HepG2 (cell line): Measurements from ENCODE around the gene HDAC5. TPM values are rescaled to one million over a fixed set of nuclear protein-coding genes. Genes with fewer than 3 reads are reported as not detected.

ENCODE experiments used
- AGO2 ChIP-seq: fragments of 200-400 bp; formaldehyde crosslinking; optimal IDR thresholded peaks from 2 replicates; pipeline ENCODE3; 2017; ENCODE audit warnings: mild to moderate bottlenecking, low read depth, low read length, moderate library complexity
- CENPT ChIP-seq: sonication (generic); formaldehyde crosslinking; IDR thresholded peaks from 2 replicates; pipeline ENCODE4 v1.8.0; 2022; ENCODE audit warnings: low read depth, mild to moderate bottlenecking, moderate library complexity, missing genetic modification reagents
- ERF ChIP-seq: IDR thresholded peaks from 2 replicates; pipeline ENCODE4 v1.6.1; 2018; ENCODE audit warnings: missing biosample characterization, missing genetic modification reagents
- KAT7 ChIP-seq: IDR thresholded peaks from 2 replicates; pipeline ENCODE4 v1.6.1; 2018; ENCODE audit warnings: borderline replicate concordance, missing compliant biosample characterization
- KDM2A ChIP-seq: sonication (generic); formaldehyde crosslinking; IDR thresholded peaks from 2 replicates; pipeline ENCODE4 v1.4.0; 2020; ENCODE audit warnings: low read depth, missing genetic modification reagents, borderline replicate concordance
- MAX ChIP-seq: IDR thresholded peaks from 2 replicates; pipeline ENCODE4 v1.6.1; 2012; ENCODE audit warnings: inconsistent platforms
- NRL ChIP-seq: sonication (generic); formaldehyde crosslinking; IDR thresholded peaks from 2 replicates; pipeline ENCODE4 v1.5.0; 2020; ENCODE audit warnings: missing genetic modification reagents, mild to moderate bottlenecking, moderate library complexity, borderline replicate concordance
- POLR2A ChIP-seq, 2 experiments: IDR thresholded peaks; 2 replicates each; pipeline ENCODE4 v1.6.1; 2011; ENCODE audit warnings: low read depth in 2 of 2, low read length in 2 of 2, mild to moderate bottlenecking in 1 of 2, moderate library complexity in 1 of 2; ENCODE audit not compliant: insufficient read depth in 1 of 2
- RARA ChIP-seq: IDR thresholded peaks from 2 replicates; pipeline ENCODE4 v1.6.1; 2016; ENCODE audit warnings: missing genetic modification reagents, missing compliant biosample characterization
- TEAD3 ChIP-seq: optimal IDR thresholded peaks from 2 replicates; pipeline ENCODE3; 2016; ENCODE audit warnings: borderline replicate concordance
- ZMAT3 ChIP-seq: sonication (generic); formaldehyde crosslinking; conservative IDR thresholded peaks from 2 replicates; pipeline ENCODE4 v1.7.0; 2021; ENCODE audit warnings: missing genetic modification reagents
- ZNF572 ChIP-seq: sonication (generic); formaldehyde crosslinking; IDR thresholded peaks from 2 replicates; pipeline ENCODE4 v1.5.1; 2020; ENCODE audit warnings: mild to moderate bottlenecking, missing genetic modification reagents
- ZNF652 ChIP-seq: IDR thresholded peaks from 2 replicates; pipeline ENCODE4 v1.6.1; 2016; ENCODE audit warnings: low read depth, borderline replicate concordance
- ZNF720 ChIP-seq: sonication (generic); formaldehyde crosslinking; IDR thresholded peaks from 2 replicates; pipeline ENCODE4 v1.4.0; 2020; ENCODE audit warnings: missing genetic modification reagents
- polyA plus RNA-seq, 8 experiments: library from polyadenylated mRNA; depleted of rRNA in 3 of 8; stranded (reverse) in 7 of 8; unstranded in 1 of 8; fragments of >200 nt; fragmentation: Illumina TruSeq in 4 of 8; extraction: Trizol in 4 of 8; gene quantifications; 2 replicates each; pipeline versions ENCODE4 v1.2.1 to v1.2.3, GENCODE V29; 2011 to 2016; ENCODE audit warnings: low read depth in 4 of 8, missing spikeins in 1 of 8, mixed read lengths in 1 of 8; ENCODE audit not compliant: insufficient read depth in 1 of 8
- total RNA-seq, 5 experiments: library from RNA; depleted of rRNA; stranded (reverse); fragments of >200 nt; fragmentation: Illumina TruSeq; extraction: Trizol; gene quantifications; 2 replicates each; pipeline ENCODE4 v1.2.3, GENCODE V29; 2016; ENCODE audit warnings: low read depth in 1 of 5
- TF ChIP-seq, protein P1 (sequence below): IDR thresholded peaks from 2 replicates; pipeline ENCODE4 v1.6.1; 2016; ENCODE audit warnings: low read depth, missing genetic modification reagents, missing compliant biosample characterization
- TF ChIP-seq, protein P2 (sequence below): sonication (generic); formaldehyde crosslinking; IDR thresholded peaks from 2 replicates; pipeline ENCODE4 v1.5.1; 2020; ENCODE audit warnings: mild to moderate bottlenecking, missing genetic modification reagents, moderate library complexity
- TF ChIP-seq, protein P3 (sequence below): sonication (generic); formaldehyde crosslinking; IDR thresholded peaks from 2 replicates; pipeline ENCODE4 v1.5.0; 2020; ENCODE audit warnings: mild to moderate bottlenecking, missing genetic modification reagents, moderate library complexity

HDAC5 gene
- total and polyA plus RNA-seq, 2 of the 13 experiments (the other 11 are each of a cell fraction or from before 2014, with no cell fraction given), result 46.4 to 85.4 TPM

DNA sequence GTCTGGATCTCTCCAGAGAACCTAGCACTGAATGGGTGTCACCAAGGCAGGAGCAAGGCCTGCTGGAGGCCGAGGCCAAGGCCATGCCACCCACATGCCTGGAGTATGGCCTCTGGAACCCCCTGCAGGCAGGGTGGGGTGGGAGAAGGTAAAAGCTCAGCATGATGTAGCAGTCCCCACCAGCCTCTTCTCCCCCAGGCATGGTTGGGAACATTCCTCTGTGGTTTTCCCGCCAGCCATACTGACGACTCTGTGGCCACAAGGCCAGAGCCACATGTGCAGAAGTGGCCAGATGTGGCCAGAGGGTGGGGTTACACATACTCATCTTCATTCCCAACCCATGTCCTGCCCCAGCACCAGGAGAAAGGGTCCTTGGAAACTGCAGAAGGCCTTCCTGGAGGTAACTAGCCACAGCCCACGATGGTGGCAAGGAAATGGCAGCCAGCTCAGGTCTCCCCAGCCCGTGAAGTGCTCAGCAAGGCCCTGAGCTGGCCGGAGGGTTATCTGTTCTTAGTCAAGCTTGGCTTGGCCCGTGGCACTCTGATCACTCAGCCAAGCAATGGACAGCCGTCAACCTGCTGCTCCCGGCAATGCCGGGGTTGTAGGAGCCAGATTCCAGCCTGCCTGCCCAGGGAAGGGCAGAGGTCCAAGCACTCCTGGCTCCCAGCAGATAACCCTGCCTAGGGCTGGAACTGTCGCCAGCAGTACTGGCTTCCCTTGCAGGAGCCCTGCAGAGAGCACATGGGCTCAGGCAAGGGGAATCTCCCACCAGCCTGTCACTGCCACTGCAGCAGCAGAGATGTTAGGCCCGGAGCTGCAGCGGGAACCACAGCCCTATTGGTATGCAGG lies 26.1 kb downstream of the HDAC5 start (continued):
- TF ChIP-seq ZNF720 (no peak), NRL (CRISPR knock-in tag) (peak; percentile 20; the same call in 1 of the 2 replicates), ERF (CRISPR knock-in tag) (no peak), RARA (CRISPR knock-in tag) (peak; percentile 71), ZMAT3 (CRISPR knock-in tag) (peak; percentile 58; the same call in 1 of the 2 replicates), POLR2A (IDR thresholded peaks at IDR 0.05; ENCODE audit: insufficient read depth in 1 of 2, low read depth in 2 of 2, low read length in 2 of 2) (0 out of 4 replicates have a peak, but pooled peaks of 1 of the 2 experiments have one; percentile 13), KAT7 (CRISPR knock-in tag) (no peak), TEAD3 (CRISPR knock-in tag) (peak; percentile 66), KDM2A (CRISPR knock-in tag) (peak; percentile 20; the same call in 1 of the 2 replicates), AGO2 (peak; percentile 41), ZNF572 (CRISPR knock-in tag) (0 out of 2 replicates have a peak, but pooled peaks have one; percentile 13), CENPT (0 out of 2 replicates have a peak, but pooled peaks have one; percentile 45), MAX (peak; percentile 43; the same call in 1 of the 2 replicates), ZNF652 (CRISPR knock-in tag) (peak; percentile 54; the same call in 1 of the 2 replicates)
- TF ChIP-seq, protein P1, sequence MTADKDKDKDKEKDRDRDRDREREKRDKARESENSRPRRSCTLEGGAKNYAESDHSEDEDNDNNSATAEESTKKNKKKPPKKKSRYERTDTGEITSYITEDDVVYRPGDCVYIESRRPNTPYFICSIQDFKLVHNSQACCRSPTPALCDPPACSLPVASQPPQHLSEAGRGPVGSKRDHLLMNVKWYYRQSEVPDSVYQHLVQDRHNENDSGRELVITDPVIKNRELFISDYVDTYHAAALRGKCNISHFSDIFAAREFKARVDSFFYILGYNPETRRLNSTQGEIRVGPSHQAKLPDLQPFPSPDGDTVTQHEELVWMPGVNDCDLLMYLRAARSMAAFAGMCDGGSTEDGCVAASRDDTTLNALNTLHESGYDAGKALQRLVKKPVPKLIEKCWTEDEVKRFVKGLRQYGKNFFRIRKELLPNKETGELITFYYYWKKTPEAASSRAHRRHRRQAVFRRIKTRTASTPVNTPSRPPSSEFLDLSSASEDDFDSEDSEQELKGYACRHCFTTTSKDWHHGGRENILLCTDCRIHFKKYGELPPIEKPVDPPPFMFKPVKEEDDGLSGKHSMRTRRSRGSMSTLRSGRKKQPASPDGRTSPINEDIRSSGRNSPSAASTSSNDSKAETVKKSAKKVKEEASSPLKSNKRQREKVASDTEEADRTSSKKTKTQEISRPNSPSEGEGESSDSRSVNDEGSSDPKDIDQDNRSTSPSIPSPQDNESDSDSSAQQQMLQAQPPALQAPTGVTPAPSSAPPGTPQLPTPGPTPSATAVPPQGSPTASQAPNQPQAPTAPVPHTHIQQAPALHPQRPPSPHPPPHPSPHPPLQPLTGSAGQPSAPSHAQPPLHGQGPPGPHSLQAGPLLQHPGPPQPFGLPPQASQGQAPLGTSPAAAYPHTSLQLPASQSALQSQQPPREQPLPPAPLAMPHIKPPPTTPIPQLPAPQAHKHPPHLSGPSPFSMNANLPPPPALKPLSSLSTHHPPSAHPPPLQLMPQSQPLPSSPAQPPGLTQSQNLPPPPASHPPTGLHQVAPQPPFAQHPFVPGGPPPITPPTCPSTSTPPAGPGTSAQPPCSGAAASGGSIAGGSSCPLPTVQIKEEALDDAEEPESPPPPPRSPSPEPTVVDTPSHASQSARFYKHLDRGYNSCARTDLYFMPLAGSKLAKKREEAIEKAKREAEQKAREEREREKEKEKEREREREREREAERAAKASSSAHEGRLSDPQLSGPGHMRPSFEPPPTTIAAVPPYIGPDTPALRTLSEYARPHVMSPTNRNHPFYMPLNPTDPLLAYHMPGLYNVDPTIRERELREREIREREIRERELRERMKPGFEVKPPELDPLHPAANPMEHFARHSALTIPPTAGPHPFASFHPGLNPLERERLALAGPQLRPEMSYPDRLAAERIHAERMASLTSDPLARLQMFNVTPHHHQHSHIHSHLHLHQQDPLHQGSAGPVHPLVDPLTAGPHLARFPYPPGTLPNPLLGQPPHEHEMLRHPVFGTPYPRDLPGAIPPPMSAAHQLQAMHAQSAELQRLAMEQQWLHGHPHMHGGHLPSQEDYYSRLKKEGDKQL (CRISPR knock-in tag), result no peak
- TF ChIP-seq, protein P2, sequence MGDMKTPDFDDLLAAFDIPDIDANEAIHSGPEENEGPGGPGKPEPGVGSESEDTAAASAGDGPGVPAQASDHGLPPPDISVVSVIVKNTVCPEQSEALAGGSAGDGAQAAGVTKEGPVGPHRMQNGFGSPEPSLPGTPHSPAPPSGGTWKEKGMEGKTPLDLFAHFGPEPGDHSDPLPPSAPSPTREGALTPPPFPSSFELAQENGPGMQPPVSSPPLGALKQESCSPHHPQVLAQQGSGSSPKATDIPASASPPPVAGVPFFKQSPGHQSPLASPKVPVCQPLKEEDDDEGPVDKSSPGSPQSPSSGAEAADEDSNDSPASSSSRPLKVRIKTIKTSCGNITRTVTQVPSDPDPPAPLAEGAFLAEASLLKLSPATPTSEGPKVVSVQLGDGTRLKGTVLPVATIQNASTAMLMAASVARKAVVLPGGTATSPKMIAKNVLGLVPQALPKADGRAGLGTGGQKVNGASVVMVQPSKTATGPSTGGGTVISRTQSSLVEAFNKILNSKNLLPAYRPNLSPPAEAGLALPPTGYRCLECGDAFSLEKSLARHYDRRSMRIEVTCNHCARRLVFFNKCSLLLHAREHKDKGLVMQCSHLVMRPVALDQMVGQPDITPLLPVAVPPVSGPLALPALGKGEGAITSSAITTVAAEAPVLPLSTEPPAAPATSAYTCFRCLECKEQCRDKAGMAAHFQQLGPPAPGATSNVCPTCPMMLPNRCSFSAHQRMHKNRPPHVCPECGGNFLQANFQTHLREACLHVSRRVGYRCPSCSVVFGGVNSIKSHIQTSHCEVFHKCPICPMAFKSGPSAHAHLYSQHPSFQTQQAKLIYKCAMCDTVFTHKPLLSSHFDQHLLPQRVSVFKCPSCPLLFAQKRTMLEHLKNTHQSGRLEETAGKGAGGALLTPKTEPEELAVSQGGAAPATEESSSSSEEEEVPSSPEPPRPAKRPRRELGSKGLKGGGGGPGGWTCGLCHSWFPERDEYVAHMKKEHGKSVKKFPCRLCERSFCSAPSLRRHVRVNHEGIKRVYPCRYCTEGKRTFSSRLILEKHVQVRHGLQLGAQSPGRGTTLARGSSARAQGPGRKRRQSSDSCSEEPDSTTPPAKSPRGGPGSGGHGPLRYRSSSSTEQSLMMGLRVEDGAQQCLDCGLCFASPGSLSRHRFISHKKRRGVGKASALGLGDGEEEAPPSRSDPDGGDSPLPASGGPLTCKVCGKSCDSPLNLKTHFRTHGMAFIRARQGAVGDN (CRISPR knock-in tag), result peak; percentile 92
- TF ChIP-seq, protein P3, sequence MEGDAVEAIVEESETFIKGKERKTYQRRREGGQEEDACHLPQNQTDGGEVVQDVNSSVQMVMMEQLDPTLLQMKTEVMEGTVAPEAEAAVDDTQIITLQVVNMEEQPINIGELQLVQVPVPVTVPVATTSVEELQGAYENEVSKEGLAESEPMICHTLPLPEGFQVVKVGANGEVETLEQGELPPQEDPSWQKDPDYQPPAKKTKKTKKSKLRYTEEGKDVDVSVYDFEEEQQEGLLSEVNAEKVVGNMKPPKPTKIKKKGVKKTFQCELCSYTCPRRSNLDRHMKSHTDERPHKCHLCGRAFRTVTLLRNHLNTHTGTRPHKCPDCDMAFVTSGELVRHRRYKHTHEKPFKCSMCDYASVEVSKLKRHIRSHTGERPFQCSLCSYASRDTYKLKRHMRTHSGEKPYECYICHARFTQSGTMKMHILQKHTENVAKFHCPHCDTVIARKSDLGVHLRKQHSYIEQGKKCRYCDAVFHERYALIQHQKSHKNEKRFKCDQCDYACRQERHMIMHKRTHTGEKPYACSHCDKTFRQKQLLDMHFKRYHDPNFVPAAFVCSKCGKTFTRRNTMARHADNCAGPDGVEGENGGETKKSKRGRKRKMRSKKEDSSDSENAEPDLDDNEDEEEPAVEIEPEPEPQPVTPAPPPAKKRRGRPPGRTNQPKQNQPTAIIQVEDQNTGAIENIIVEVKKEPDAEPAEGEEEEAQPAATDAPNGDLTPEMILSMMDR (CRISPR knock-in tag), result peak; percentile 46
